Mammary epithelial cell (primary cell): Measurements from ENCODE around the gene CHAF1A.

ENCODE experiments used
- CTCF ChIP-seq, 2 donors: IDR thresholded peaks in 1 of 2; conservative IDR thresholded peaks in 1 of 2; 2 replicates each; pipeline ENCODE4 v1.5.1; 2011 to 2012; ENCODE audit warnings: inconsistent platforms in 2 of 2, low read length in 2 of 2, mild to moderate bottlenecking in 2 of 2, control low read depth in 1 of 2, low read depth in 1 of 2; ENCODE audit not compliant: insufficient read depth in 1 of 2; ENCODE audit errors: extremely low read depth in 1 of 2
- EZH2 ChIP-seq: IDR thresholded peaks from 2 replicates; pipeline ENCODE4 v1.6.1; 2012; ENCODE audit warnings: low read length, inconsistent platforms, borderline replicate concordance

DNA sequence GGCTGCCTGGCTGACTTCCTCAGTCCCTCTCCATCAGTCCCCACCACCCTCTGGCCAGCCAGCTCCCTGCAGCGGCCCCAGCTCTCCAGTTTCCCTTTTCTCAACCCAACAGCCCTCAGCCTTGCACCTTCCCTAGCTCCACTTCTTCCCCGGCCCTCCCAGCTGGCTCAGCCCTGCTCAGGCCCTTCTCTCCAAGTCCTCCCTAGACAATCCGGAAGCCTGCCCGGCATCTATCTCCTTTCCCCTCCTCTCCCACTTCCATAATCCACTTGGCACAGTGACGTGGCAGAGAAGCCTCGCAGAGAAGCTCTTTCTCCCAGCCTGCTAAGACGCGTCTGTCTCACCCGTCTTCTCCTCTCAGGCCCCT, 54.0 kb downstream of the CHAF1A start:
- TF ChIP-seq CTCF (conservative IDR thresholded peaks at IDR 0.05 in 1 of 2, IDR thresholded peaks at IDR 0.05 in 1 of 2; ENCODE audit: extremely low read depth in 1 of 2, insufficient read depth in 1 of 2, low read depth in 1 of 2, low read length in 2 of 2) (no peak), EZH2 (no peak)
